SK-N-MC (cell line): ENCODE measurements around the gene CIAPIN1.
A peak's percentile ranks its signal among the peaks of the same experiment; 100 is the strongest.

ENCODE experiments used
- DNase-seq: peaks from one replicate; pipeline ENCODE4 v3.0.0-alpha.2; 2011; ENCODE audit warnings: low read depth, low spot score
- H3K27ac ChIP-seq: fragments of 200-600 bp; sonication (generic); 2 replicates; pipeline ENCODE4 v1.5.1; 2016; ENCODE audit warnings: mixed run types
- H3K36me3 ChIP-seq: fragments of 200-600 bp; sonication (generic); 2 replicates; pipeline ENCODE4 v1.6.1; 2017; ENCODE audit warnings: antibody characterized with exemption, low read length, mixed read lengths; ENCODE audit not compliant: insufficient read depth
- H3K4me3 ChIP-seq: fragments of 200-600 bp; sonication (generic); 2 replicates; pipeline ENCODE4 v1.5.1; 2016
- H3K9ac ChIP-seq: fragments of 200-600 bp; sonication (generic); 2 replicates; pipeline ENCODE4 v1.8.0; 2017; ENCODE audit warnings: mixed run types, mixed read lengths; ENCODE audit not compliant: insufficient read length
- H3K9me3 ChIP-seq: fragments of 200-600 bp; sonication (generic); 2 replicates; pipeline ENCODE4 v1.6.1; 2017; ENCODE audit warnings: low read depth, mild to moderate bottlenecking, antibody characterized with exemption, low read length, moderate library complexity, mixed read lengths
- EZH2 ChIP-seq: fragments of 200-600 bp; sonication (generic); IDR thresholded peaks from one replicate; pipeline ENCODE4 v1.6.1; 2017; ENCODE audit warnings: antibody characterized with exemption
- FOXP2 ChIP-seq: optimal IDR thresholded peaks from 2 replicates; pipeline ENCODE3; 2011; ENCODE audit warnings: mild to moderate bottlenecking, moderate library complexity; ENCODE audit not compliant: insufficient read depth; ENCODE audit errors: extremely low read length, control extremely low read depth
- POLR2AphosphoS5 ChIP-seq: IDR thresholded peaks from 2 replicates; pipeline ENCODE4 v1.6.1; 2012; ENCODE audit warnings: mild to moderate bottlenecking, low read depth, low read length, borderline replicate concordance

Gene CIAPIN1

DNA sequence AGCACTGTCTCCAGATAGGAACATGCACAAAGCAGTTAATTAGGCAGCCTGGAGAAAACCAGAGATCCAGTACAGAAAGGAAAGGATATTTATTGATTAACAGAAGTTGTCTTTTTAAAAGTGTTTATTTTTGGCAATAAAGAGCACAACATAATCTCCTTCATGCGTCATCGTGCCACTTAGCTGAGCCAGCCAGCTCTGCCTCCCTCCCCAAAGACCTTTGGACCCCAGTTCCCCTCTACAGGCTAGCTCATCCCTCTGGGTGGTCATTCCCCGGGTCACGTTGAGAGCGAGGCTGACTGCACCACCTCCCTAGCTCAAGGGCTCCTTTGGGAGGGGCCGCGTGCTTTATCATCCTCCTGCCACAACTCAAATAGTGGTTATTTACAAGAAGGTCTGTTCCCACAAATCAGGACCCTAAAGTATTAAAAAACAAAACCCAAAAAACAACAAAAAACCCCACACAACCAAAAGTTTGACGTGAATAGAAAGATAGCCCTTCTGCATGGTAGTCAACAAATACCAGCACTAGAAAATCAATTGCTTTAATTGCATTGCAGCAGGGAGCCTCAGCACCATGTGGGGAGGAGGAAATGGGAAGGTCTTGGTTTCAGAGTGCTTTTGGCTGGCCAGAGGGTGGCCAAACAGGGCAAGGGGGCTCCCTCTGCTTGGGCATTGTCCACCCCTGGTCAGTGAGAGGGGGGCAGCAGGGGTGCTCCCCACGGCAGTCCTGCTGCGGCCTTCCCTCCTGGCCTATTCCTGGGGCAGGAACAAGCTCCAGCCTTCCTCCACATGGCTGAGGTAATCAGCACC lies 24.9 kb upstream of the CIAPIN1 start:
- H3K9ac ChIP-seq: no peak overlapping the region

DNA sequence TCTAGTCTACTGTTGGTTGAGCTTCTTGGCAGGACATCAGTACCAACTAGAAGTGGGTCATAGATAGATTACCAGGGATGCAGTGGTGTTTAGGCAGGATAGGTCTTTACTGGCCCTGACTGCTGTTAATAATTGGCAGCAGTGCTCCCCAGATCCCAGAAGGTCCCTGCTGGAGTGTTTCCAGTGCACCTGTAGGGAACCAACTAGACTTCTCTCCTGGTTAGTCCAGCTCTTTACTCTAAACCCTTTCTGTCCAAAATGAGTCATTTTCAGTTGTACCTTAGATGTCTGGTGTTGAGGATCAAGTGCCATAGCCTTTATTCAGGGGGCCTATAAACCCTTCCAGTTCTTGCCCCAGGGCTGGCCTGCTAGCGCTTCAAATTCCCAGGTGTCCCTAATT lies 24.0 kb upstream of the CIAPIN1 start:
- Histone ChIP-seq H3K9me3 (no peaks in the 10 kb centered on the region), H3K9ac (no peak overlapping the region), H3K4me3 (no peak overlapping the region), H3K36me3 (peaks cover 39% of the 10 kb centered on the region; the same call in 1 of the 2 replicates), H3K27ac (no peak overlapping the region)
- no peak for DNase-seq
- TF ChIP-seq FOXP2: no peak
- no peak for TF ChIP-seq EZH2
- no peak for TF ChIP-seq POLR2AphosphoS5

More for the DNA sequence above, 24.9 kb upstream of the CIAPIN1 start:
- TF ChIP-seq FOXP2: no peak
- no peak for TF ChIP-seq POLR2AphosphoS5
- TF ChIP-seq EZH2: no peak
- Histone ChIP-seq H3K27ac (peak overlapping the region; percentile 70), H3K4me3 (peak overlapping the region; percentile 18; the same call in 1 of the 2 replicates), H3K36me3 (peaks cover 34% of the 10 kb centered on the region; the same call in 1 of the 2 replicates), H3K9me3 (no peaks in the 10 kb centered on the region)
- DNase-seq: no peak

DNA sequence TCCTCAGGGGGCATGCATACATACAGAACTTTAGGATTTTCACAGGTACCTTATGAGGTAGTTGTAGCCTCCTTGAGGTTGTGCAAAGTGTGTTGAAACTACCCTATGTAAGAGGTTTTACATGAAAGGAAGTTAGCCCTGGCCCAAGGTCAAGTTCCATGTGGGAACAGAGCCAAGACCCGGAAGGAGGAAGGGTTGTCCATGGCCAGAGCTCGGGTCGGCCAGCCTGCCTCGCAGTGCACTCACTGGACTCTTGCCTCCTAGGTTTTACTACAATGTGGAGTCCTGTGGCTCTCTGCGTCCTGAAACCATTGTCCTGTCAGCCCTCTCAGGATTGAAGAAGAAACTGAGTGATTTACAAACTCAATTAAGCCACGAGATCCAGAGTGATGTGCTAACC lies 23.5 kb upstream of the CIAPIN1 start:
- no peak overlapping the region for H3K27ac ChIP-seq
- H3K9me3 ChIP-seq: no peaks in the 10 kb centered on the region
- H3K9ac ChIP-seq: no peak overlapping the region
- H3K36me3 ChIP-seq: peaks cover 43% of the 10 kb centered on the region; the same call in 1 of the 2 replicates
- H3K4me3 ChIP-seq: no peak overlapping the region
- no peak for TF ChIP-seq EZH2
- TF ChIP-seq FOXP2: no peak
- no peak for TF ChIP-seq POLR2AphosphoS5
- no peak for DNase-seq

DNA sequence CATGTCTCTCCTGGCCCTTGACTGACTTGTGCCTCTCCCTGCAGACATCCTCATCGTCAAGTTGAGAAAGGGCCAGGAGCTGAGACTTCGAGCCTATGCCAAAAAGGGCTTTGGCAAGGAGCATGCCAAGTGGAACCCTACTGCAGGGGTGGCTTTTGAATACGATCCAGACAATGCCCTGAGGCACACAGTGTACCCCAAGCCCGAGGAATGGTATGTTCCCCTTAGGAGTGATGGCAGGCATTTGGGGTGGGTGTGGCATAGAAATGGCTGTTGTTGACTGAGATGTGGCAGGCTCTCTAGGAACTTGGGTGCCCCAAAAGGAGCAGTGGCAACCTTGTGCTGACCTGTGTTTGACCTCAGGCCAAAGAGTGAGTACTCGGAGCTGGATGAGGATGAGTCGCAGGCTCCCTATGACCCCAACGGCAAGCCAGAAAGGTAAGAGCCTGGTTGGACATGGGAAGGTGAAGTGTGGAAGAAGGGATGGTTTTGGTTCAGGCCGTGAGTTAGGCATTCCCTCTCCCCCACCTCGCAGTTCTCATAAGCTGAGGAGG lies 22.8 kb upstream of the CIAPIN1 start:
- Histone ChIP-seq H3K9me3 (no peaks in the 10 kb centered on the region), H3K27ac (no peak overlapping the region), H3K36me3 (peaks cover 48% of the 10 kb centered on the region; the same call in 1 of the 2 replicates), H3K4me3 (no peak overlapping the region), H3K9ac (no peak overlapping the region)
- TF ChIP-seq EZH2: no peak
- DNase-seq: no peak

DNA sequence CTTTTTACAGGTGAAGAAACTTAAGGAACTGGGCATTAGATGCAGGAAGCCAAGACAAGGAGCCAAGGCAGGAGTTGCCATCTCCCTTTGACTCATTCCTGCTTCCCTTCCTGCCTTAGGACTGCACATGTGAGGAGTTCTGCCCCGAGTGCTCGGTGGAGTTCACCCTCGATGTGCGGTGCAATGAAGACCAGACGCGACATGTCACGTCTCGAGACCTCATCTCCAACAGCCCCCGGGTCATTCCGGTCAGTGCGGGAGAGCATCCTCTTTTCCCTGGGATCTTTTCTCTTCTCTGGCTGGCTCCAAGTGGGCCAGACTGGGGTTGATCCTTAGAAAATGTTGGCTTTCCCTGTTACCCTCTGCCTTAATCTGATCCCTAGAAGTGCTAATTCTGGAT lies 21.9 kb upstream of the CIAPIN1 start:
- no peak for TF ChIP-seq FOXP2
- H3K27ac ChIP-seq: no peak overlapping the region
- no peak for DNase-seq
- no peak overlapping the region for H3K4me3 ChIP-seq
- H3K36me3 ChIP-seq: peaks cover 51% of the 10 kb centered on the region
- H3K9ac ChIP-seq: no peak overlapping the region
- no peaks in the 10 kb centered on the region for H3K9me3 ChIP-seq

DNA sequence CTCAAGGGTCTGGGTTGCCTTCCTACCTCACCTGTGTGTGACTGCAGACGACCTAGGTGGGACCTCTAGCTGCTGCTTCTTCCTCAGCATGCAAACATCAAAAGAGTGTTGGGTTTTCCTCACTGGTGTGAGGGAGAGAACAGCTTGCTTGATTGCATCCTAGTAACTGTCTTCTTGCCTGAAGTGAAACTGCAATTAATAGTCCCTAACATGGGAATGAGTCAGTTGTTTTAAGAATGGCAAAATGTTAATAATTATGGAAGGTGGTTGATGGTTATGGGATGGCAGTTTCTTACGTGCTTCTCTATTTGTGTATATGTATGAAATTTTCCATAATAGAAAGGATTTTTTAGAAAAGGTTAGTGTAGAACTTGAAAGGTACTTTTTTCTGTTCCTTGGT lies 21.2 kb upstream of the CIAPIN1 start:
- TF ChIP-seq POLR2AphosphoS5 (no peak), EZH2 (no peak), FOXP2 (no peak)
- DNase-seq: no peak
- H3K9ac ChIP-seq: no peak overlapping the region
- H3K36me3 ChIP-seq: peaks cover 54% of the 10 kb centered on the region
- no peak overlapping the region for H3K27ac ChIP-seq
- H3K4me3 ChIP-seq: no peak overlapping the region
- no peaks in the 10 kb centered on the region for H3K9me3 ChIP-seq

DNA sequence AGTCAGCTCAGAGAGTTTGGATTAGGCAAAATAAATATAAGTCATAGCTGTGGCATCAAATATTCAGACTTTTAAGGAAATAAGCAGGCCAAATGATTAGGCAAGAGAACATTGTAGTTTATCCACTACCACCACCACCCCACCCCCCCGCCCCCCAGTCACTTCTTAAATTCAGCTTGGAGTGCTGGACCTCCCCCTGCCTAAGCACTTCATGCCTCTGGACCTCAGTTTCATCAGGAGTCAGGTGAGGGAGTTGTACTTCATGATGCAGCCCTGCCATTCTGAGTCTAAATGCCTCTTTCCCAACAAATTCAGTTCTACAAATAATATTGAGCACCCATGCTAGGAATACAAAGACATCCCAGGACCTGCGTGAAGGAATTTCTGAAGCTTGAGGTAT lies 17.3 kb upstream of the CIAPIN1 start:
- DNase-seq: no peak
- Histone ChIP-seq H3K4me3 (no peak overlapping the region), H3K9ac (no peak overlapping the region), H3K36me3 (peaks cover 36% of the 10 kb centered on the region), H3K9me3 (no peaks in the 10 kb centered on the region), H3K27ac (no peak overlapping the region)
- TF ChIP-seq EZH2 (no peak), POLR2AphosphoS5 (no peak)

DNA sequence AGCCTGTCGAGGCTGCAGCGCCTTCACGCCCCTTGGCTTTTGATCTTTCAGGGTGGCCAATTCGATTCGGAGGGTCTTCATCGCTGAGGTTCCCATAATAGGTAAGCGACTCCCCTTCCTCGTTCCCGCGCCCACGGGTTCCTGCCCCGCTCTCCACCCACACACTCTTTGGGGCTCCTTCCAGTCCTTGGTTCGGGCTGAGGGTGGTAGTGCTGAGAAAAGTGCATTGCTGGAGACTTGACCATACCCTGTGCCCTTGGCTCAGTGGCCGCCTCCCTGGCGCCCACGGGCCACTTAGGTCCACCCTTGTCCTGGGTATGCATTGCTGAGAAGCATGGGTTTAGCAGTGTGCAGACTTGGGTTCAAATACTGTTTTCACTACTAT lies 15.8 kb upstream of the CIAPIN1 start:
- Histone ChIP-seq H3K36me3 (peaks cover 24% of the 10 kb centered on the region), H3K27ac (no peak overlapping the region), H3K9me3 (no peaks in the 10 kb centered on the region), H3K4me3 (peak overlapping the region; percentile 79), H3K9ac (peak overlapping the region; percentile 80)
- TF ChIP-seq FOXP2 (no peak), EZH2 (no peak), POLR2AphosphoS5 (no peak)
- no peak for DNase-seq

DNA sequence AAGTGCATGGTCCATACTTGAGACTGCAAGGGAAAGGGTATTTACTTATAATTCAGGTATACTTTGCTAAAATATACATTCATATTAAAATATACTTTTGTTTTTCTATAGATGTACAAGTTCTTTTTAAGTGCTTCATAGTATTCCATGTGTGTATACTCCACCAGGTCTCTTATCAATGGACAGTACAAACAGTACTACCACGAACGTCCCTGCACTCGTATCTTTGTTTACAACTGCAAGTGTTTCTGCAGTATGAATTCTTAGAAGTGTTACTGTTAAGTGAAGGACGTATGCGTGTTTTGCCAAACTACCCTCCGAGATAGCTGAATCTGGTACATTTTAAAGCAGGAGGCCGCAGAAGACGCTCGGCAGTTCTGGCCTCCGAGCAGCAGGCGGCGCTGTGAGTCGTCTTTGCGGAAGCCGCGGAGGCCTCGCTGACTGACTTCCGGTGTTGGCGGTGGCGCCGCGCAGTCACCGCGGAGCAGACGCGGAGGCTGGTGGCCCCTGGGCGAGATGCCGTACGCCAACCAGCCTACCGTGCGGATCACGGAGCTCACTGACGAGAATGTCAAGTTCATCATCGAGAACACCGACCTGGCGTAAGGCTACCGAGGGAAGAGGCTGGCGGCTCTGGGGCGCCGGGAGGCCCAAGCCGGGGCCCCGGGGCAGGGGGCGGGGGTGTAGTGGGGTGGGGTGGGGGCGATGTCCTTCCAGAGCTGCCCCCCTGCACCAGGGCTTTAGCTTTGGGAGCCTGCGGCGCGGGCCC lies 15.2 kb upstream of the CIAPIN1 start, which contains the start of gene POLR2C:
Gene POLR2C (plus strand): TSS at position 471 of the 769 bp plus-strand sequence. CDS start 46 bp downstream, at position 517.
- Histone ChIP-seq H3K36me3 (peaks cover 24% of the 10 kb centered on the region), H3K4me3 (peak within 1 kb of the TSS; percentile 79), H3K9ac (peak within 1 kb of the TSS; percentile 80), H3K27ac (no peak within 1 kb of the TSS), H3K9me3 (no peaks in the 10 kb centered on the region)
- peak; percentile 90 for TF ChIP-seq POLR2AphosphoS5
- TF ChIP-seq EZH2: no peak
- no peak for DNase-seq
